ENCODE data around the gene STAP1. TPM values are rescaled to one million over a fixed set of nuclear protein-coding genes. Genes with fewer than 3 reads are reported as not detected.

The STAP1 gene
- total RNA-seq, 4 donors from 2014 or later = 0.55 to 6.2 (median 4.9) TPM; not detected in 1

DNA sequence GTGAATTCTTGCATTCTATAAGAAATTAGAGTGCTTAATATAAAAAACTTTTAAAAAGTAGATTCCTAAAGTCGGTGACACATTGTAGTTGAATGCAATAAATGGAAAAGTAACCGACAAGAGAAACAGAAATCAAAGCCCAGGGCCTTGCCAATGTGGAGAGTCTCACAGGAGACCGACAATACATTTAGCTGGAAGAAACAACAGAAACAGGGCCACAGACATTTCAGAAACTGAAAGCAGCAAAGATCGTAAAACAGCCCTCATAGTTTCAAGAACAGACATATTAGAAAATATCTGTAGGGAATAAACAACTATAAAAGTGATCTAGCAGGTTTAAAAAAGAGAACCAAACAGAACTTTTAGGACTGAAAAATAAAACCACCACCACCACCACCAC lies 49.5 kb downstream of the STAP1 start:
- Histone ChIP-seq H3K27ac (no peak overlapping the region), H3K9me3 (peaks cover 0 to 16% of the 10 kb centered on the region in 2 donors), H3K27me3 (no peaks in the 10 kb centered on the region), H3K36me3 (no peaks in the 10 kb centered on the region), H3K4me3 (no peak overlapping the region), H3K4me1 (no peaks in the 10 kb centered on the region)
- TF ChIP-seq EP300 (IDR thresholded peaks at IDR 0.05; ENCODE audit: low read depth) (no peak), POLR2A (IDR thresholded peaks at IDR 0.05) (no peak), POLR2AphosphoS5 (IDR thresholded peaks at IDR 0.05) (no peak)
- TF ChIP-seq, protein P1, sequence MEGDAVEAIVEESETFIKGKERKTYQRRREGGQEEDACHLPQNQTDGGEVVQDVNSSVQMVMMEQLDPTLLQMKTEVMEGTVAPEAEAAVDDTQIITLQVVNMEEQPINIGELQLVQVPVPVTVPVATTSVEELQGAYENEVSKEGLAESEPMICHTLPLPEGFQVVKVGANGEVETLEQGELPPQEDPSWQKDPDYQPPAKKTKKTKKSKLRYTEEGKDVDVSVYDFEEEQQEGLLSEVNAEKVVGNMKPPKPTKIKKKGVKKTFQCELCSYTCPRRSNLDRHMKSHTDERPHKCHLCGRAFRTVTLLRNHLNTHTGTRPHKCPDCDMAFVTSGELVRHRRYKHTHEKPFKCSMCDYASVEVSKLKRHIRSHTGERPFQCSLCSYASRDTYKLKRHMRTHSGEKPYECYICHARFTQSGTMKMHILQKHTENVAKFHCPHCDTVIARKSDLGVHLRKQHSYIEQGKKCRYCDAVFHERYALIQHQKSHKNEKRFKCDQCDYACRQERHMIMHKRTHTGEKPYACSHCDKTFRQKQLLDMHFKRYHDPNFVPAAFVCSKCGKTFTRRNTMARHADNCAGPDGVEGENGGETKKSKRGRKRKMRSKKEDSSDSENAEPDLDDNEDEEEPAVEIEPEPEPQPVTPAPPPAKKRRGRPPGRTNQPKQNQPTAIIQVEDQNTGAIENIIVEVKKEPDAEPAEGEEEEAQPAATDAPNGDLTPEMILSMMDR (IDR thresholded peaks at IDR 0.05) = no peak
- intact Hi-C loops (cut with DNase I; ENCODE audit: low total_unique reads) (no loop called here), in situ Hi-C loops (cut with MboI; ENCODE audit: low pct_ligation_motif_present in 1 of 4, low pct_unique_long_range_greater_than_20kb in 1 of 4, low sequenced_read_pairs in 3 of 4) (no loop called here)
- DNase-seq = no peak
- 54 to 56% methylated on average over 4 of the region's 4 CpGs for WGBS, 2 donors (ENCODE audit: low coverage in 1 of 2)

DNA sequence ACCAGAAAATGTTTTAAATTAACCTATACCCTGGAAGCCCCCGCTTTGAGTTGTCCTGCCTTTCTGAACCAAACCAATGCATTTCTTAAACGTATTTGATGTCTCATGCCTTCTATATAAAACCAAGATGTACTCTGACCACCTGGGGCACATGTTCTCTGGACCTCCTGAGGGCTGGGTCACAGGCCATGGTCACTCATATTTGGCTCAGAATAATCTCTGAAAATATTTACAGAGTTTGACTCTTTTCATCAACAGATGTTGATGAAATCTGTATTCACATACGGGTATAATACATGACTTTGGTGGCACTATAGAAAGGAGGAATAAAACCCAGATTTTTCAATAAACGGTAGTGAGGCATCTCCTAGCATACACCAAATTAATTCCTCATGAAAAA lies 55.7 kb downstream of the STAP1 start:
- TF ChIP-seq, protein P1 (IDR thresholded peaks at IDR 0.05) = no peak
- no peak for TF ChIP-seq POLR2AphosphoS5 (IDR thresholded peaks at IDR 0.05)
- TF ChIP-seq EP300 (IDR thresholded peaks at IDR 0.05; ENCODE audit: low read depth) = no peak
- no peak for TF ChIP-seq POLR2A (IDR thresholded peaks at IDR 0.05)
- Histone ChIP-seq H3K27me3 (no peaks in the 10 kb centered on the region), H3K4me1 (no peaks in the 10 kb centered on the region), H3K4me3 (no peak overlapping the region), H3K9me3 (peaks cover 0 to 17% of the 10 kb centered on the region in 2 donors), H3K27ac (no peak overlapping the region), H3K36me3 (peaks cover 0 to 7% (median under 1%) of the 10 kb centered on the region in 4 donors)
- intact Hi-C loops (cut with DNase I; ENCODE audit: low total_unique reads) = no loop called here
- no peak for DNase-seq
- WGBS, 2 donors (ENCODE audit: low coverage in 1 of 2) = 97 to 100% methylated on average over 1 to 4 of the region's 4 CpGs
- in situ Hi-C loops (cut with MboI; ENCODE audit: low pct_ligation_motif_present in 1 of 4, low pct_unique_long_range_greater_than_20kb in 1 of 4, low sequenced_read_pairs in 3 of 4) = no loop called here

DNA sequence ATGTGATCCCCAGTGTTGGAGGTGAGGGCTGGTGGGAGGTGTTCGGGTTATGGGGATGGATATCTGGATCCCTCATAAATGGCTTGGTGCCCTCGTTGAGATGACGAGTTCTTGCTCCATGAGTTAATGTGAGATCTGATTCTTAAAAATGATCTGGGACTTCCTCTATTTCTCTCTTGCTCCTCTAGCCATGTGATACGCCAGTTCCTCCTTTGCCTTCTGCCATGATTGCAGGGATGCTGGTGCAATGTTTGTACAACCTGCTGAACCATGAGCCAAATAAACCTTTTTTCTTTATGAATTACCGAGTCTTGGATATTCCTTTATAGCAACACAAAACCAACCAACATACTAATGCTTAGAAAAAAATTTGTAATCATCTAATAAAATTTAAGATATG lies 56.6 kb downstream of the STAP1 start:
- TF ChIP-seq POLR2A (IDR thresholded peaks at IDR 0.05) (no peak), POLR2AphosphoS5 (IDR thresholded peaks at IDR 0.05) (no peak), EP300 (IDR thresholded peaks at IDR 0.05; ENCODE audit: low read depth) (no peak)
- TF ChIP-seq, protein P1 (IDR thresholded peaks at IDR 0.05) = no peak
- H3K4me3 ChIP-seq = no peak overlapping the region
- H3K36me3 ChIP-seq = peaks cover 0 to 7% (median 3%) of the 10 kb centered on the region in 4 donors
- 88 to 93% methylated on average over 2 to 5 of the region's 5 CpGs for WGBS, 2 donors (ENCODE audit: low coverage in 1 of 2)
- no peaks in the 10 kb centered on the region for H3K4me1 ChIP-seq
- no peak for DNase-seq
- in situ Hi-C loops (cut with MboI; ENCODE audit: low pct_ligation_motif_present in 1 of 4, low pct_unique_long_range_greater_than_20kb in 1 of 4, low sequenced_read_pairs in 3 of 4) = no loop called here
- intact Hi-C loops (cut with DNase I; ENCODE audit: low total_unique reads) = no loop called here
- peaks cover 0 to 13% of the 10 kb centered on the region in 2 donors for H3K9me3 ChIP-seq
- no peaks in the 10 kb centered on the region for H3K27me3 ChIP-seq
- H3K27ac ChIP-seq = no peak overlapping the region

DNA sequence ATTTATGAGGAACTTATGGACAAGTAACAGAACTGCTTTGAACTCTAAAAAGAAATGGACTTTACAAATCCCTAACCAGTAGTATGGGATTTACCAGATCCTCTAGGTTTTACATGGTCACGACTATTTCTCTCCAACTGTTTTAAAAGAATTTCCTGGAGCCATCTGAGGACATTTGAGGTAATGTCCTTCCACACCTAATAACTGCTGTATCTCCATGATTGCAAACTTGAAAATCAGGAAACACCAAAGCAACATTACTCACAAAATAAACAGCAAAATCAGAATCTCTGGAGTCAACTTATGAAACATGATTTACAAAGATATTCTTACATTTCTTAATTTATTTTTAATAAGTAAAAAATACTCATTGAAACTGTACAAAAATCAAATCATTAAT lies 58.0 kb downstream of the STAP1 start:
- Histone ChIP-seq H3K4me1 (no peaks in the 10 kb centered on the region), H3K4me3 (no peak overlapping the region), H3K27me3 (no peaks in the 10 kb centered on the region), H3K9me3 (peaks cover 0 to 7% of the 10 kb centered on the region in 2 donors), H3K27ac (no peak overlapping the region), H3K36me3 (peaks cover 0 to 20% (median 3%) of the 10 kb centered on the region in 4 donors)
- TF ChIP-seq POLR2AphosphoS5 (IDR thresholded peaks at IDR 0.05) (no peak), EP300 (IDR thresholded peaks at IDR 0.05; ENCODE audit: low read depth) (no peak), POLR2A (IDR thresholded peaks at IDR 0.05) (no peak)
- TF ChIP-seq, protein P1 (IDR thresholded peaks at IDR 0.05) = no peak
- in situ Hi-C loops (cut with MboI; ENCODE audit: low pct_ligation_motif_present in 1 of 4, low pct_unique_long_range_greater_than_20kb in 1 of 4, low sequenced_read_pairs in 3 of 4) (no loop called here), intact Hi-C loops (cut with DNase I; ENCODE audit: low total_unique reads) (no loop called here)
- 90 to 97% methylated on average over 1 of the region's 1 CpG for WGBS, 2 donors (ENCODE audit: low coverage in 1 of 2)
- no peak for DNase-seq
